ENCODE results near the gene ALG14. TPM values are rescaled to one million over a fixed set of nuclear protein-coding genes. Genes with fewer than 3 reads are reported as not detected.

The ALG14 gene
- total RNA-seq, 1 experiment from 2014 or later, result 5.7 TPM

DNA sequence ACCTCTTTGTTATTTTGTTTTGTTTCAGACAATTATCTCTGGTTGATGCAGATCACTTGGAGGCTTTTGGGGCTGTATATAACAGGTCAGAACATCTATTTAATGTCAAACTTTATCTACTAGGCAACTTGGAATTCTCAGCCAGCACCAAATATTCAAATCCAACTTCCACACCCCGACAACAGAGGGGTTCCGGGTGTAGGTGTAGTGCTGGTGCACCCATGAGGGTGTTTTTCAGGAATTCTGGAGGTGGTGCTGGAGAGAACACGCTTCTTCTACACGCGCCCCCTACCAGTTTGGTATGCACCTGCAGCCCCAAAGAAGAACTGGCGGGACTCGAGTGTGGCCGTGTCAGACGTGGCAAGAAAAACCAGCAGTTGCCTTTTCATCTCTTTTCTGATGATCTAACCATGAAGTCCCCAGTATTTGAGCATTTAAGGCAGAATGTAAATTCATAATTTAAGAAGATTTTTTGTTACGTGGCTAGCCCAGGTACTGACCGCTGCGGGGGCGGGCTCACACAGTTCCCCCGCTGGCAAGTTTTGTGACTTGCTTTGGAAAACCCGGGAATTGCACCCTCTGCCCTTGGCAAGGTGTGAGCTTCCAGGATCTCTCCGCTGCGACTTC is 43.9 kb upstream of the ALG14 start:
- no TSS peak for BruUV-seq (replicated peaks)
- CTCF ChIA-PET, result interaction anchor here (0.8 to 1.8 kb wide), 7 partner anchors 9 to 262 kb away, joined by 3 to 8 read pairs (median 6); partner anchors contain the start of gene RWDD3
- TF ChIP-seq ATF3 (IDR thresholded peaks at IDR 0.05) (no peak; the same call in 1 of the 2 replicates), JUND (IDR thresholded peaks at IDR 0.05) (no peak), TCF7L2 (IDR thresholded peaks at IDR 0.05; ENCODE audit: borderline replicate concordance, extremely low read depth, insufficient read depth, insufficient read length) (no peak), EGR1 (IDR thresholded peaks at IDR 0.05; ENCODE audit: low read depth) (peak; percentile 95), CBX3 (IDR thresholded peaks at IDR 0.05; ENCODE audit: low read depth) (peak; percentile 68; the same call in 1 of the 2 replicates), SRF (IDR thresholded peaks at IDR 0.05; ENCODE audit: low read depth) (peak; percentile 31; the same call in 1 of the 2 replicates), ZNF274 (IDR thresholded peaks at IDR 0.05; ENCODE audit: low read depth, low read length) (no peak), POLR2AphosphoS5 (IDR thresholded peaks at IDR 0.05; ENCODE audit: low read depth, low read length) (no peak), EZH2phosphoT487 (IDR thresholded peaks at IDR 0.05; ENCODE audit: borderline replicate concordance) (no peak), CTCF (IDR thresholded peaks at IDR 0.05 in 2 of 3, conservative IDR thresholded peaks at IDR 0.05 in 1 of 3; ENCODE audit: borderline replicate concordance in 1 of 3, insufficient read depth in 1 of 3, low read depth in 2 of 3, low read length in 2 of 3) (peak; percentile 74 to 76 (median 75); a peak in 5 of 6 replicates), YY1 (IDR thresholded peaks at IDR 0.05; ENCODE audit: extremely low read depth, insufficient replicate concordance, low read depth, low read length) (peak; percentile 50), CEBPB (IDR thresholded peaks at IDR 0.05; ENCODE audit: low read depth) (no peak), SP1 (IDR thresholded peaks at IDR 0.05; ENCODE audit: low read depth) (no peak; the same call in 1 of the 2 replicates), ZFX (IDR thresholded peaks at IDR 0.05) (no peak), SIN3A (IDR thresholded peaks at IDR 0.05; ENCODE audit: low read depth) (peak; percentile 45; the same call in 1 of the 2 replicates), ELF1 (IDR thresholded peaks at IDR 0.05; ENCODE audit: borderline replicate concordance, low read depth) (no peak), POLR2A (IDR thresholded peaks at IDR 0.05; ENCODE audit: borderline replicate concordance, extremely low read depth, insufficient read depth, insufficient read length) (no peak), RAD21 (IDR thresholded peaks at IDR 0.05; ENCODE audit: low read depth) (peak; percentile 47), FOSL1 (IDR thresholded peaks at IDR 0.05; ENCODE audit: low read depth) (no peak)
- TF ChIP-seq, protein P1, sequence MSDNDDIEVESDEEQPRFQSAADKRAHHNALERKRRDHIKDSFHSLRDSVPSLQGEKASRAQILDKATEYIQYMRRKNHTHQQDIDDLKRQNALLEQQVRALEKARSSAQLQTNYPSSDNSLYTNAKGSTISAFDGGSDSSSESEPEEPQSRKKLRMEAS (IDR thresholded peaks at IDR 0.05), result peak; percentile 82
- TF ChIP-seq, protein P2, sequence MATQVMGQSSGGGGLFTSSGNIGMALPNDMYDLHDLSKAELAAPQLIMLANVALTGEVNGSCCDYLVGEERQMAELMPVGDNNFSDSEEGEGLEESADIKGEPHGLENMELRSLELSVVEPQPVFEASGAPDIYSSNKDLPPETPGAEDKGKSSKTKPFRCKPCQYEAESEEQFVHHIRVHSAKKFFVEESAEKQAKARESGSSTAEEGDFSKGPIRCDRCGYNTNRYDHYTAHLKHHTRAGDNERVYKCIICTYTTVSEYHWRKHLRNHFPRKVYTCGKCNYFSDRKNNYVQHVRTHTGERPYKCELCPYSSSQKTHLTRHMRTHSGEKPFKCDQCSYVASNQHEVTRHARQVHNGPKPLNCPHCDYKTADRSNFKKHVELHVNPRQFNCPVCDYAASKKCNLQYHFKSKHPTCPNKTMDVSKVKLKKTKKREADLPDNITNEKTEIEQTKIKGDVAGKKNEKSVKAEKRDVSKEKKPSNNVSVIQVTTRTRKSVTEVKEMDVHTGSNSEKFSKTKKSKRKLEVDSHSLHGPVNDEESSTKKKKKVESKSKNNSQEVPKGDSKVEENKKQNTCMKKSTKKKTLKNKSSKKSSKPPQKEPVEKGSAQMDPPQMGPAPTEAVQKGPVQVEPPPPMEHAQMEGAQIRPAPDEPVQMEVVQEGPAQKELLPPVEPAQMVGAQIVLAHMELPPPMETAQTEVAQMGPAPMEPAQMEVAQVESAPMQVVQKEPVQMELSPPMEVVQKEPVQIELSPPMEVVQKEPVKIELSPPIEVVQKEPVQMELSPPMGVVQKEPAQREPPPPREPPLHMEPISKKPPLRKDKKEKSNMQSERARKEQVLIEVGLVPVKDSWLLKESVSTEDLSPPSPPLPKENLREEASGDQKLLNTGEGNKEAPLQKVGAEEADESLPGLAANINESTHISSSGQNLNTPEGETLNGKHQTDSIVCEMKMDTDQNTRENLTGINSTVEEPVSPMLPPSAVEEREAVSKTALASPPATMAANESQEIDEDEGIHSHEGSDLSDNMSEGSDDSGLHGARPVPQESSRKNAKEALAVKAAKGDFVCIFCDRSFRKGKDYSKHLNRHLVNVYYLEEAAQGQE (IDR thresholded peaks at IDR 0.05; ENCODE audit: low read depth), result no peak

More for the DNA sequence above, 43.9 kb upstream of the ALG14 start:
- peak overlapping the region; percentile 71 to 76 for H3K4me3 ChIP-seq (replicated peaks in 1 of 2; ENCODE audit: low read depth in 1 of 2, low read length in 2 of 2)
- DNase-seq (ENCODE audit: low read depth, low spot score), result peak; percentile 57
- H2AFZ ChIP-seq (ENCODE audit: low read depth, low read length, poor library complexity, severe bottlenecking), result peak overlapping the region; percentile 81
- H3K27me3 ChIP-seq (ENCODE audit: insufficient read depth, low read length), result no peaks in the 10 kb centered on the region
- ATAC-seq, result peak; percentile 82
- intact Hi-C loops (cut with micrococcal nuclease), result no loop called here
- H3K36me3 ChIP-seq (ENCODE audit: control insufficient read depth in 1 of 2, insufficient read depth in 2 of 2, low read length in 2 of 2), result no peaks in the 10 kb centered on the region
- peak overlapping the region; percentile 79 for H3K27ac ChIP-seq (ENCODE audit: low read depth, low read length)
- peak overlapping the region; percentile 82 for H3K4me2 ChIP-seq (ENCODE audit: low read length)
- H4K20me1 ChIP-seq (ENCODE audit: insufficient read depth), result no peaks in the 10 kb centered on the region
- H3K9ac ChIP-seq (ENCODE audit: low read length), result peak overlapping the region; percentile 63
- no peaks in the 10 kb centered on the region for H3K9me2 ChIP-seq (ENCODE audit: insufficient read depth)
- H3K4me1 ChIP-seq (ENCODE audit: control insufficient read depth in 1 of 2, insufficient read depth in 2 of 2, low read length in 2 of 2), result peaks cover 7 to 18% of the 10 kb centered on the region in 2 experiments; a peak in 3 of 4 replicates
- RAD21 ChIA-PET (ENCODE audit: low non-redundant PET in 1 of 2, low total read pairs in 2 of 2, uncharacterized antibody in 2 of 2, unreplicated experiment in 2 of 2), result interaction anchor here (0.7 to 1.0 kb wide), 2 partner anchors 117 to 139 kb away, joined by 3 to 8 read pairs; partner anchors contain the start of gene RWDD3 (in 1 of the 2)
- H3K9me3 ChIP-seq (ENCODE audit: control insufficient read depth in 1 of 2, insufficient read depth in 1 of 2, low read depth in 1 of 2, low read length in 2 of 2), result no peaks in the 10 kb centered on the region
- H3K79me2 ChIP-seq (ENCODE audit: insufficient read depth, low read length), result peaks cover 5% of the 10 kb centered on the region; the same call in 1 of the 2 replicates
- POLR2A ChIA-PET, result interaction anchor here (1.1 kb wide), 1 partner anchor 16 kb away, joined by 3 read pairs; no protein-coding TSS in a partner anchor

All from HCT116 (cell line).